Ishikawa (cell line): ENCODE data around the gene SYNM.

Experiments
- CEBPB ChIP-seq: IDR thresholded peaks from 2 replicates; pipeline ENCODE4 v1.6.1; 2012
- CREB1 ChIP-seq: IDR thresholded peaks from 2 replicates; pipeline ENCODE4 v1.6.1; 2012; ENCODE audit warnings: low read depth
- REST ChIP-seq: IDR thresholded peaks from 2 replicates; pipeline ENCODE4 v1.6.1; 2012; ENCODE audit warnings: low read depth, mild to moderate bottlenecking
- USF1 ChIP-seq: IDR thresholded peaks from 2 replicates; pipeline ENCODE4 v1.6.1; 2012
- YY1 ChIP-seq: IDR thresholded peaks from 2 replicates; pipeline ENCODE4 v1.6.1; 2012; ENCODE audit warnings: low read depth

GRCh38 chr15:99109555-99110021 lies 4.7 kb downstream of the SYNM start:
- TF ChIP-seq REST (no peak), YY1 (no peak), USF1 (no peak), CREB1 (no peak), CEBPB (no peak)
